Nucleus accumbens (tissue), 56 donors: ENCODE measurements around the gene TPSB2.
A peak's percentile ranks its signal among the peaks of the same experiment; 100 is the strongest.

Source experiments
- DNase-seq, 56 donors: peaks; one replicate each; lab custom pipeline; 2025; lab: John Stamatoyannopoulos, UW

The TPSB2 gene

GRCh38 chr16:1189455-1189854, 40.5 kb downstream of the TPSB2 start:
- no peak for DNase-seq

DNA sequence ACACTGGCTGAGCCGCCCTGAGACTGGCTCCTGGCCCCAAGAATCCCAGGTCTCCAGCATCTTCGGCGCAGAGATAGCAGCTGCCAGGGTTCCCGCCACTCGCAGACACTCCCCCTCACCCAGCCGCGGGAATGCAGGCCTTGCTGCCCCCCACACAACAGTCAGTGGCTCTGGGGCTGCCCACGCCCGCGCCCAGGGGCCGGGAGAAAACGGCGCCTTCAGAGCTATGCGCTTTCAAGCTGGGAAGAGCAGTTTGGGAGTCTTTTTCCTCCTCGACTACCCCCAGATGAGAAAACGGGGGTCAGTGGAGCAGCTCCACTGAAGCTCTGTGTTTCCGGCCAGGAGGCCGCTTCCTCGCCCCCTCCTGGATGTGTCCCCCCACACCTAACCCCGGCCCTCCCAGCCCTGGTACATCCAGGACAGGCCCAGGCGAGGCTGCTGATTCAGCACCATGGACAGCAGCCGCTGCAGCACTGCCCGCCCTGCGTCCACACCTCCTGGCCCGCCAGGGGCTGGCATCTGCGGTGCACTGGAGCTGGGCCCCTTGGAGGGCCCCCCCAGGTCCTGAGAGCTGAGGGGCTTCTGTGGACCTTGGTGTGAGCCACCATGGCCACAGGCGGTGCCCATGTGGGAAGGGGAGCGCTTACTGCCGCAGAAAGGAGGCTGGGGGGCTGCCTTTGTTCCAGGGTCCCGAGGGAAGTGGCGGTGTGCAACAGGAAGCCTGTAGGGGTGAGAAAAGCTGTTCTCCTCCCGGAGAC, 41.4 kb downstream of the TPSB2 start:
- peak in 5 of 56 donors; percentile 4 to 22 (median 9) for DNase-seq

- DNase-seq: peak in 8 of 56 donors; percentile 7 to 50 (median 14)
Observed at GRCh38 chr16:1185460-1186207, 44.4 kb downstream of the TPSB2 start.

DNA sequence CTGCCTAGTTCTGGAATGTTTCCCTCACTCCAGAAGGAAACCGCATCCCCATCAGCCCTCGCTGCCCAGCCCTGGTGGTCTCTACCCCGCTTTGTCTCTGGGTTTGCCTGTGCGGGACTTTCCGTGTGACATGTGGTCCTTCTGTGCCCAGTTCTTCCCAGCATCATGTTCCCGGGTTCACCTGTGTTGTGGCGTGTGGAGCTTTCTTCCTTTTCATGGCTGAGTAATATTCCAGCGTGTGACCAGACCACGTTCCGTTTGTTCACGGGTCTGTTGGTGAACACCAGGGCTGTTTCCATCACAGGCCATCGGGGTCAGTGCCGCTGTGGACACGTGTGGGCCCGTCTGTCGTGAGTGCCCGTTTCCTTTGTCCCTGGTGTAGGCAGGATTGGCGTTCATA, 45.0 kb downstream of the TPSB2 start:
- DNase-seq: no peak

DNA sequence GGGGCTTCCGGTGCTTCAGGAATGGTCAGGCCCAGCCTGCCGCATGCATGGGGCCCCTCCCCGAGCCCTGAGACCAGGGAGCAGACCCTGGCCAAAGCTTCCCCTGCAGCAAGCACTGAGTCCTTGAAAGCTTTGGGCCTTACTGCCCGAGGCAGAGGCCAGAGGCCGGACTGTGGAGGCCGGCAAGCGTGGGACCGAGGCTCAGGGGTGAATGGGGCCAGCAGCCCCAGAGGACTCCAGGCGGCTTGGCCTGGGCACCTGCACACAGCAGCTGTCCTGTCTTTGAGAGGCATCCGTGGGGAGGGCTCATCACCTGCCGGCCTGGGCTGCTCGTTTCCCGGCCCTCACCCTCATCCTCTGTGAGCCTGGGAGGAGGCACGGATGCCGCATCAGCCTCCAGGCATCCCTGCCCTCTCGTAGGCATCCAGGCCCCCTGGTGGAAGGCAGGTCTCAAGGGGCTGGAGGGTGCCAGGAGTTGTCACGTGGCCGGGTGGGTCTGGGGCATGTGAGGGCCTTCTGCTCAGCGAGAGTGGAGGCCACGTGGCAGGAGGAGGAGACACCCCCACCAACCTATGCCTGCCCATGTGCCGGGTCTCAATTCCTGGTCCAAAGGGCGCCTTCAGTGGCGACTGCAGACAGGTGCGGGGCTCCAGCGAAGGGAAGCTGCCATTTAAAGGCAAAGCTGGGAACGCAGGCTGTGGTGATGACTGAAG, 45.7 kb downstream of the TPSB2 start:
- DNase-seq: no peak

- DNase-seq: peak in 34 of 56 donors; percentile 2 to 79 (median 30)
Observed at GRCh38 chr16:1182950-1183907, 46.8 kb downstream of the TPSB2 start.

DNA sequence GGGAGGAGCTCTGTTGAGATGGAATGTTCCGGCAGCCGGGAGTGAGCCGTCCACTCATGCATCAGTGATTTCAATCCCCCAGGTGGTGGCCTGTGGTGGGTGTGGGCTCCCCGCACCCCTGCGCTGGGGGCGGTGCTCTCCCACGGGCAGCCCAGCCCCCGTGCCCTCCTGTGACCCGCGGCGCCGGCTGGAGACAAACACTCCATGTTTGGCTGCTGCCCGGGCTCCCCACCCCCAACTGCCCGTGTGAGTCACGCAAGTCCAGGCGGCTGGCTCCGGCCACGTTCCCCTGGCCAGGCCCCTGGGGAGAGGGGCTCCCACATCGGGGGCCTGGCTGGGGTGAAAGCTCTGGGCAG, 47.7 kb downstream of the TPSB2 start:
- DNase-seq: peak in 6 of 56 donors; percentile 4 to 39 (median 15)

DNA sequence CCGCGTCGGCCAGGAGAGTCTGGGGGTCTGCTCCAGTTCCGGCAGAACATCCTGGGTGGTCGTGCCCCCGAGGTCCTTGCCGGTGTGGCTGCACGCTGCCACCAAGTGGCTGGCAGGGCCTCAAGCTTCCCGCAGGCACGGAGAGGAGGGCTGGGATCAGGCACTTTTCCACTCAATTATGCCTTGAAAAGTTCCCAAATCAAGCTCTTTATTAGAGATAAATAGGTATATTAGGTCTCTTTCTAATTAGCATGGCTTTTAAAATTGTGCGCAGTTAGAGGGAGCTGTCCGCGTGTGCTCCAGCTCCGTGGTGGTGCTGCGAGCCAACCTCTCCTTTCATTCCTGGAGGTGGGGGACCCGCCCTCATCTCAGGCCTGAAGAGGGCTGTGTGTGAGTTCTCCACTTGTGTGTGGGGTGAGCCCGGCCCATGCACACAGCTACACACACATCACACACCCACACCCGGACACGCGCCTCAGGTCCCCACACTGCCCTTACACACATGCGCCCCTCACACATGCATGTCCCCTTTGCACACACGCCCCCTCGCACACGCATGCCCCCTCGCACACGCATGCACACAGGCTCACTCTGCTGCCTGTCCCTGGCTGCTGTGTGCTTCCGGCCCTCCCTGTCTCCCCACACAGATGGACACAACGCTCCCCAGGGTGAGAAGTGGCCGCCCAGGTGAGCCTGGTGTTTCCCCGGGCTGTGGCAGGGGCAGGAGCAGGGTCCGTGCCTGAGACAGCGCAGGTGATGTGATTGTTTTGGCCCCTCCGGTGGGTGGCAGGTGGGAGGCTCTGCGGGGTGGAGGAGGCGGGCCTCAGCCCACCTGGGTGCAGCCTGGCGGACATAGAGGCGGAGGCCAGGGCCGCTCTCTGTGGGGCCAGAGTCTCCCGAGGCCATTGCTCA, 48.3 kb downstream of the TPSB2 start:
- DNase-seq: no peak

GRCh38 chr16:1180549-1181403, 49.2 kb downstream of the TPSB2 start:
- DNase-seq: no peak
